GM12872 (cell line): ENCODE results near the gene LHX6.

Source experiments
- CTCF ChIP-seq: IDR thresholded peaks from 3 replicates; pipeline ENCODE4 v1.5.1; 2011; ENCODE audit warnings: low read depth, mild to moderate bottlenecking, low read length, moderate library complexity; ENCODE audit not compliant: insufficient read depth

Gene LHX6

DNA sequence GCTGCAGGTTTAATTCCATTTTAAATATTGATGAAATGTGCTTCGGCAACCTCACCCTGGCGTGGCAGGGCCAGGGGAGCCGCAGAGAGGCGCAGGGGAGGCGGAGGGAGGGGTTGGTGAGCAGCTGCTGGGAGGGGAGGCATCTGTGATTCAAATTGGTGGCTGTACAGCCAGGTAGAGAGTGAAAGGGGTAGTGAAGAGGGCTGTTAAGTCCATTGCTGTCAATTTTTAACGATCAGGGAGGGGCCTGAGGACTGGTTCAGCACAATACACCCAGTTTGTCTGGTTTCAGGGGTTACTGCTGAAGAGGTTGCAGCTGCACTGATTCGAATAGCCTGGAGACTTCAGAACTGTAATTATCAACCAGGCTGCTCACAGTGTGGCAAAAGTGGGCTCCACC is 31.3 kb downstream of the LHX6 start:
- TF ChIP-seq CTCF, result no peak

DNA sequence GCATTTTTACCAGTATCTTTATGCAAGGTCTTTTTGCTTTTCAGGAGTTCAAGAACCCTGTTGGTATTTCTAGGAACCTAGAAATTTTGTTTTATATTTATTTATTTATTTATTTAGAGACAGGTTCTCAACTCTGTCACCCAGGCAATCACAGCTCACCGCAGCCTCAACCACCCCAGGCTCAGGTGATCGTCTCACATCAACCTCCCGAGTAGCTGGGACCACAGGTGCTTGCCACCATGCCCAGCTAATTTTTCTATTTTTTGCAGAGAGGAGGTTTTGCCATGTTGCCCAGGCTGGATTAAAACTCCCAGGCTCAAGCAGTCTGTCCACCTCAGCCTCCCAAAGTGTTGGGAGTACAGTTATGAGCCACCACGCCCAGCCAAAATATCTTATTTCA is 32.9 kb downstream of the LHX6 start:
- no peak for TF ChIP-seq CTCF

GRCh38 chr9:122193651-122194050 is 35.1 kb downstream of the LHX6 start:
- no peak for TF ChIP-seq CTCF

GRCh38 chr9:122192914-122193525 is 35.7 kb downstream of the LHX6 start:
- TF ChIP-seq CTCF, result no peak

- TF ChIP-seq CTCF, result no peak
These were observed 36.4 kb downstream of the LHX6 start for GRCh38 chr9:122192261-122192875.

DNA sequence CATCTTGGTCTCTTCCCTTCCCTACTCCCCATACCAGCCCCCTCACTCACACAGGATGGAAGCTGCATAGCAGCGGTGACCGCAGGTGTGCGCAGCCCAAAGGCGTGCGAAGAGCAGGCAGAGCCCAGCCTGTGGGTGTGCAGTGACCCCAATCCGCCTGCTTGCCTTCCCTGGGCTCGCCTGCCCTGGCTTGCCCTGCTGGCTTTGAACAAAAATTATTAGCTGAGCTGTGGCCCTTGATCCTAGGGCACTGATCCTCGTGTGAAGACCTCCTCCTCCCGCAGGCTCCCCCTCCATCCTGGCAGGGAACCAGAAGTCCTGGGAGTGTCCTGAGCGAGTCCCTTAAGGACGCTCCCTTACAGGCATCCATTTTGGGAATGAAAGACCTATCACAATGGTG is 37.2 kb downstream of the LHX6 start:
- no peak for TF ChIP-seq CTCF

DNA sequence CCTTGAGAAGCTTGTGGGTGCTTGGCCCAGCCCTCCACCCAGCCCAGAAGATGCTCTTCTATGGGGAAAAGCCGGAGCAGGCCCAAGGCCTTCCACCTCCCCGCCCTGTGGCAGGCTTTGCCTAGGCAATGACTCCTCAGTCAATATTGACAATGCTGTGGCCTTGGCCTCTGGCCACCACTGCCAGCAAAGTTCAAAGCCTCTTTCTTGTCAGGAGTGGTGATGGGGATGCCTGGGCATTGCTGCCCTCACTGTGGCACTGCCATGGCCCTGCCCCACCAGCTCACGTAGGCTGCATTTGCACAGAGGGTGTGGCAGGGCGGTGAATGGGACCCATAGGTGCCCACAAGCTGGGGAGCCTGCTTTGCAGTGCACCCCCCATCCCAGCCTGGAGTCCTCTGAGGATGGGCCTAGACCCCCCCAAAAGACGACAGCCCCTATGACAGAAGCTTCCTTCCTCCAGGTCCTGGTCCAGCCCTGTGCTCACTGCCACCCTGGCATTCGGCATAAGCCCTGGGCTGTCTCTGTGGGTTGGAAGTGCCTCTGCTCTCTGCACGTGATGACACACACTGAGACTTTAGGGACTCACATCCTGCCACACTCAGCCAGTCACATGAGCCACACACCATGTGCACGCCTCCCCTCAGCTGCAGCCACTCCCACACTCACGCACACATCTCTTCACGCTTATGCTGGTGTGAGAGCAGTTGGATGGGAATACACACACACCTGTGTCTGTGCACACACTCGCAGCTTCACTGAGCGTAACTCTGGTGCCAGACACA is 38.0 kb downstream of the LHX6 start:
- TF ChIP-seq CTCF, result no peak
